ENCODE measurements around the gene AKT2. TPM values are rescaled to one million over a fixed set of nuclear protein-coding genes. Genes with fewer than 3 reads are reported as not detected.

Gene AKT2
- total RNA-seq, 1 donor from 2014 or later: 197 TPM

DNA sequence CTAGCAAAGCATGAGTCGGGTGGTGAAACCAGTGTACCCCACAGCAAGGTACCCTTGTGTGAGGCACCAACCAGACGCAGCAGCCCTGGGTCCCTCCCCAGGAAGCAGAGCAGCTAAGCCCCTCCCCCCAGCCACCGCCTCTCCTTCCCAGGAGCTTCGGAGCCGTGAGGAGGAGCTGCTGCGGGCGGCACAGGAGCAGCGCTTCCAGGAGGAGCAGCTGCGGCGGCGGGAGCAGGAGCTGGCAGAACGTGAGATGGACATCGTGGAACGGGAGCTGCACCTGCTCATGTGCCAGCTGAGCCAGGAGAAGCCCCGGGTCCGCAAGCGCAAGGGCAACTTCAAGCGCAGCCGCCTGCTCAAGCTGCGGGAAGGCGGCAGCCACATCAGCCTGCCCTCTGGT lies 79.4 kb downstream of the AKT2 start:
- Mint-ChIP-seq H3K4me1 (ENCODE audit: low read depth, unreplicated experiment) (no peaks in the 10 kb centered on the region), H3K4me3 (ENCODE audit: unreplicated experiment) (no peak overlapping the region), H3K9me3 (ENCODE audit: unreplicated experiment) (peaks cover 7% of the 10 kb centered on the region), H3K27me3 (ENCODE audit: unreplicated experiment) (peaks cover 9% of the 10 kb centered on the region), H3K36me3 (ENCODE audit: unreplicated experiment) (peaks cover 16% of the 10 kb centered on the region), H3K27ac (ENCODE audit: unreplicated experiment) (no peak overlapping the region)
- DNase-seq: no peak
- TF ChIP-seq, protein P1, sequence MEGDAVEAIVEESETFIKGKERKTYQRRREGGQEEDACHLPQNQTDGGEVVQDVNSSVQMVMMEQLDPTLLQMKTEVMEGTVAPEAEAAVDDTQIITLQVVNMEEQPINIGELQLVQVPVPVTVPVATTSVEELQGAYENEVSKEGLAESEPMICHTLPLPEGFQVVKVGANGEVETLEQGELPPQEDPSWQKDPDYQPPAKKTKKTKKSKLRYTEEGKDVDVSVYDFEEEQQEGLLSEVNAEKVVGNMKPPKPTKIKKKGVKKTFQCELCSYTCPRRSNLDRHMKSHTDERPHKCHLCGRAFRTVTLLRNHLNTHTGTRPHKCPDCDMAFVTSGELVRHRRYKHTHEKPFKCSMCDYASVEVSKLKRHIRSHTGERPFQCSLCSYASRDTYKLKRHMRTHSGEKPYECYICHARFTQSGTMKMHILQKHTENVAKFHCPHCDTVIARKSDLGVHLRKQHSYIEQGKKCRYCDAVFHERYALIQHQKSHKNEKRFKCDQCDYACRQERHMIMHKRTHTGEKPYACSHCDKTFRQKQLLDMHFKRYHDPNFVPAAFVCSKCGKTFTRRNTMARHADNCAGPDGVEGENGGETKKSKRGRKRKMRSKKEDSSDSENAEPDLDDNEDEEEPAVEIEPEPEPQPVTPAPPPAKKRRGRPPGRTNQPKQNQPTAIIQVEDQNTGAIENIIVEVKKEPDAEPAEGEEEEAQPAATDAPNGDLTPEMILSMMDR (IDR thresholded peaks at IDR 0.05; ENCODE audit: partially characterized antibody, unreplicated experiment): no peak

DNA sequence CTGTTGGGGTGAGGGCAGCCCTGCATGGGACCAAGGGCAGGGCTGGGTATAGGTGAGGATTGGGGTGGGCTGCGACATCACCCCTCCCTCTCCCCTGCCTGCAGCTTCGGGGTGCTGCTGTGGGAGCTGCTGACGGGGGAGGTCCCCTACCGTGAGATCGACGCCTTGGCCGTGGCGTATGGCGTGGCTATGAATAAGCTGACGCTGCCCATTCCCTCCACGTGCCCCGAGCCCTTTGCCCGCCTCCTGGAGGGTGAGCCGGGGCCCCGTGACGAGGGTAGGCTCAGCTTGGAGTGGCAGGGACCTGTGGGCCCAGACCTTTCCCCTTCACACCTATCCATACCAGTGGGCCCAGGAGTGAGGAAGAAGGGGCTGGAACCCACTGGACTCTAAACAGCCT lies 80.8 kb downstream of the AKT2 start:
- Mint-ChIP-seq H3K9me3 (ENCODE audit: unreplicated experiment) (peaks cover 7% of the 10 kb centered on the region), H3K36me3 (ENCODE audit: unreplicated experiment) (peaks cover 17% of the 10 kb centered on the region), H3K4me3 (ENCODE audit: unreplicated experiment) (no peak overlapping the region), H3K27me3 (ENCODE audit: unreplicated experiment) (peaks cover 9% of the 10 kb centered on the region), H3K27ac (ENCODE audit: unreplicated experiment) (no peak overlapping the region), H3K4me1 (ENCODE audit: low read depth, unreplicated experiment) (no peaks in the 10 kb centered on the region)
- TF ChIP-seq, protein P1 (IDR thresholded peaks at IDR 0.05; ENCODE audit: partially characterized antibody, unreplicated experiment): no peak
- DNase-seq: no peak

DNA sequence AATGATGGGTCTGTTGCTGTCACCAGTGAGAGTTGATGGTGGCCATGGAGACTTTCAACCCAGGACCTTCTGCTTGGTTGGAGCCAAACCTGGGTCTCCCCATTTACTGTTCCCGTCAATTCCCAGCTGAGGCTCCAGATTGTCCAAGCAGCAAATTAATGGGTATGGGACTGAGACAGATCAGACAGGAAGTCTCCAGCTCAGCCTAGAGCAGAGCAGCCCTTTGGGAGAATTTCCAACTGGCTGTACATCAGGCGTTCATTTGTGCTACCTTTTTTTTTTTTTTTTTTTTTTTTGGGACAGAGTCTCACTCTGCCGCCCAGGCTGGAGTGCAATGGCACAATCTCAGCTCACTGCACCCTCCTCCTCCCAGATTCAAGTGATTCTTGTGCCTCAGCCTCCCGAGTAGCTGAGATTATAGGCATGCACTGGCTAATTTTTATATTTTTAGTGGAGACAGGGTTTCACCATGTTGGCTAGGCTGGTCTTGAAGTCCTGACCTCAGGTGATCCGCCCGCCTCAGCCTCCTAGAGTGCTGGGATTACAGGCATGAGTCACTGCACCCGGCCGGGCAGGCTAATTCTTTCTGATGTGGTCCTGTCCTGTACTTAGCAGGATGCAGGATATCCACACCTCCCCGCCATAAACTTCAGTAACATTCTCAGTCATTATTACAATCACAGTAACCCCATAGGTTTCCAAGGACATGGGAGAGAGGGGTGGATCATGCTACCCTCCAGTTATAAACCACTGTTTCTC lies 84.6 kb downstream of the AKT2 start:
- no peaks in the 10 kb centered on the region for H3K4me1 Mint-ChIP-seq (ENCODE audit: low read depth, unreplicated experiment)
- DNase-seq: no peak
- no peak overlapping the region for H3K4me3 Mint-ChIP-seq (ENCODE audit: unreplicated experiment)
- TF ChIP-seq, protein P1 (IDR thresholded peaks at IDR 0.05; ENCODE audit: partially characterized antibody, unreplicated experiment): no peak
- peaks cover 8% of the 10 kb centered on the region for H3K27me3 Mint-ChIP-seq (ENCODE audit: unreplicated experiment)
- H3K36me3 Mint-ChIP-seq (ENCODE audit: unreplicated experiment): peaks cover 19% of the 10 kb centered on the region
- peaks cover 4% of the 10 kb centered on the region for H3K9me3 Mint-ChIP-seq (ENCODE audit: unreplicated experiment)
- H3K27ac Mint-ChIP-seq (ENCODE audit: unreplicated experiment): no peak overlapping the region

DNA sequence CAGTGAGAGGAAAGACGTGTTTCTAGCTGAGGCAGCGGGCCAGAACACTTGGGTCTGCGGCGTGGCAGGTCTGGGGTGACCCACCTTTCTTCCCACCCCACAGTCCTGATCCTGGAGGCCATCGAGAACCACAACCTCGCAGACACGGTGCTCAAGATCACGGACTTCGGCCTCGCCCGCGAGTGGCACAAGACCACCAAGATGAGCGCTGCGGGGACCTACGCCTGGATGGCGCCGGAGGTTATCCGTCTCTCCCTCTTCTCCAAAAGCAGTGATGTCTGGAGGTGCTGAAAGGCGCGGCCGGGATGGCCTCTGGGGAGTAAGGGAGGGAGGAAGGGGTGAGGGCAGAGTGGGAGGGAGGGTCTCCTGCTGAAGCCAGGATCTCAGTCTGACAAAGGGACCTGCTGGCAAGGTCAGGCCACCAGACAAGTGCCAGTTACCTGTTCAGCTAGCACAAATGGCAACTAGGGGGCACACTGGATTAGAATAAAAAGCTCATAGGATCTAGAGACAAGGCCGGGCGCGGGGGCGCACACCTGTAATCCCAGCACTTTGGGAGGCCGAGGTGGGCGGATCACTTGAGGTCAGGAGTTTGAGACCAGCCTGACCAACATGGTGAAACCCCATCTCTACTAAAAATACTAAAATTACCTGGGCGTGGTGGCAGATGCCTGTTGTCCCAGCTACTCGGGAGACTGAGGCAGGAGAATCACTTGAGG lies 86.7 kb downstream of the AKT2 start:
- H3K4me1 Mint-ChIP-seq (ENCODE audit: low read depth, unreplicated experiment): no peaks in the 10 kb centered on the region
- H3K9me3 Mint-ChIP-seq (ENCODE audit: unreplicated experiment): no peaks in the 10 kb centered on the region
- H3K27me3 Mint-ChIP-seq (ENCODE audit: unreplicated experiment): no peaks in the 10 kb centered on the region
- H3K36me3 Mint-ChIP-seq (ENCODE audit: unreplicated experiment): peaks cover 4% of the 10 kb centered on the region
- TF ChIP-seq, protein P1 (IDR thresholded peaks at IDR 0.05; ENCODE audit: partially characterized antibody, unreplicated experiment): no peak
- DNase-seq: no peak
- no peak overlapping the region for H3K4me3 Mint-ChIP-seq (ENCODE audit: unreplicated experiment)
- no peak overlapping the region for H3K27ac Mint-ChIP-seq (ENCODE audit: unreplicated experiment)

DNA sequence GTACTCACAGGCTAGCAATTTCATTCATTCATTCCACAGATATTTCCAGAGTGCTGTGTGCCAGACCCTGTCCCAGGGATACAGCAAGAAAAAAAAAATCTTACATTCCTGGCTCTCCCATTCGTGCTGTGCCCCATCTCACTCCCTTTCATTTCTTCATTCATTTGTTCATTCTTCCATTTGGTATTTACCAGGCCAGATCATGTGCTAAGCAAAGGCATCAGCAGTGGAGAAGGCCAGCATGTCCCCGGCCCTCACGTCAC lies 91.6 kb downstream of the AKT2 start:
- TF ChIP-seq, protein P1 (IDR thresholded peaks at IDR 0.05; ENCODE audit: partially characterized antibody, unreplicated experiment): no peak
- peaks cover 5% of the 10 kb centered on the region for H3K9me3 Mint-ChIP-seq (ENCODE audit: unreplicated experiment)
- H3K36me3 Mint-ChIP-seq (ENCODE audit: unreplicated experiment): no peaks in the 10 kb centered on the region
- H3K27ac Mint-ChIP-seq (ENCODE audit: unreplicated experiment): no peak overlapping the region
- no peak for DNase-seq
- no peaks in the 10 kb centered on the region for H3K27me3 Mint-ChIP-seq (ENCODE audit: unreplicated experiment)
- no peaks in the 10 kb centered on the region for H3K4me1 Mint-ChIP-seq (ENCODE audit: low read depth, unreplicated experiment)
- H3K4me3 Mint-ChIP-seq (ENCODE audit: unreplicated experiment): no peak overlapping the region

All from glutamatergic neuron (in vitro differentiated cells).